Prostate gland (tissue), 2 donors: ENCODE results near the gene SH3PXD2B. TPM values are rescaled to one million over a fixed set of nuclear protein-coding genes. Genes with fewer than 3 reads are reported as not detected.

Experiments
- DNase-seq: peaks from one replicate; pipeline ENCODE4 v3.0.0-alpha.2; 2019; ENCODE audit warnings: low spot score
- H3K27ac ChIP-seq, 2 donors: fragments of 200-600 bp; sonication (generic); 2 replicates each; pipeline ENCODE4 v1.5.1; 2017 to 2019
- H3K27me3 ChIP-seq: fragments of 200-600 bp; sonication (generic); replicated peaks from 2 replicates; pipeline ENCODE4 v1.5.1; 2019; ENCODE audit not compliant: insufficient read depth
- H3K36me3 ChIP-seq, 2 donors: fragments of 200-600 bp; sonication (generic); 1 replicate in 1 of 2; 2 replicates in 1 of 2; pipeline versions ENCODE4 v1.5.1 to v1.8.1; 2017 to 2019
- H3K4me1 ChIP-seq: fragments of 200-600 bp; sonication (generic); replicated peaks from 2 replicates; pipeline ENCODE4 v1.5.1; 2019
- H3K4me3 ChIP-seq, 2 donors: fragments of 200-600 bp; sonication (generic); 2 replicates each; pipeline ENCODE4 v1.5.1; 2017 to 2019
- H3K9me3 ChIP-seq: fragments of 200-600 bp; sonication (generic); 2 replicates; pipeline ENCODE4 v1.5.1; 2017
- CTCF ChIP-seq, 4 experiments: fragments of 200-600 bp in 2 of 4; fragments of 450-650 bp in 2 of 4; sonication (generic) in 2 of 4; IDR thresholded peaks; 1 replicate in 3 of 4; 2 replicates in 1 of 4; pipeline ENCODE4 v1.5.1; 2016 to 2019; ENCODE audit warnings: antibody characterized with exemption in 4 of 4, mild to moderate bottlenecking in 2 of 4, moderate library complexity in 2 of 4
- POLR2A ChIP-seq: fragments of 450-650 bp; IDR thresholded peaks from one replicate; pipeline ENCODE4 v1.6.1; 2016; ENCODE audit warnings: antibody characterized with exemption, mild to moderate bottlenecking
- POLR2AphosphoS5 ChIP-seq: sonication (generic); formaldehyde crosslinking; IDR thresholded peaks from one replicate; pipeline ENCODE4 v1.6.1; 2017; ENCODE audit warnings: antibody characterized with exemption
- WGBS: methylation state at CpG from one replicate; pipeline ENCODE4 v1.1.5; 2018; 5-methylcytosine and 5-hydroxymethylcytosine counted together
- intact Hi-C: fragments of 100-400 bp; cut with DNase I; formaldehyde crosslinking; loops from one replicate; pipeline ENCODE4 v1.14.2; 2022
- total RNA-seq, 2 donors: library from RNA; depleted of rRNA; stranded (reverse); fragments of >200 nt; gene quantifications; one replicate each; pipeline ENCODE4 v1.1.0, GENCODE V29; 2016

Gene SH3PXD2B
- total RNA-seq, 2 donors from 2014 or later = 15.8 to 38.0 TPM

- intact Hi-C loops = loop anchor here (5.0 to 10.0 kb wide), 2 partner anchors 96 to 172 kb away; partner anchors contain the start of genes SH3PXD2B and STK10
These were observed 171.1 kb downstream of the SH3PXD2B start, which contains the start of gene UBTD2 for GRCh38 chr5:172283020-172283861. TSS of gene UBTD2 (minus strand) at chr5:172283764. CDS start at chr5:172283665, 99 bp downstream.

GRCh38 chr5:172282272-172283019 is 171.9 kb downstream of the SH3PXD2B start:
- no peaks in the 10 kb centered on the region for H3K27me3 ChIP-seq
- H3K27ac ChIP-seq = peak overlapping the region; percentile 93
- intact Hi-C loops = loop anchor here (5.0 to 10.0 kb wide), 2 partner anchors 95 to 172 kb away; partner anchors contain the start of genes SH3PXD2B and STK10
- no peaks in the 10 kb centered on the region for H3K9me3 ChIP-seq
- 7% methylated on average over 13 of the region's 13 CpGs for WGBS
- peaks cover 4% of the 10 kb centered on the region for H3K4me1 ChIP-seq
- H3K36me3 ChIP-seq = no peaks in the 10 kb centered on the region
- DNase-seq = no peak
- H3K4me3 ChIP-seq = peak overlapping the region; percentile 82 to 97
- TF ChIP-seq POLR2A = no peak
- TF ChIP-seq POLR2AphosphoS5 = no peak
- TF ChIP-seq CTCF (IDR thresholded peaks at IDR 0.05) = no peak

More at GRCh38 chr5:172283020-172283861, 171.1 kb downstream of the SH3PXD2B start, which contains the start of gene UBTD2:
- H3K9me3 ChIP-seq = no peaks in the 10 kb centered on the region
- WGBS = 0% methylated on average over 27 of the region's 87 CpGs
- H3K4me3 ChIP-seq = peak within 1 kb of the TSS; percentile 82 to 97
- H3K27me3 ChIP-seq = no peaks in the 10 kb centered on the region
- peak; percentile 78 for DNase-seq
- H3K4me1 ChIP-seq = peaks cover 4% of the 10 kb centered on the region
- H3K36me3 ChIP-seq = no peaks in the 10 kb centered on the region
- TF ChIP-seq POLR2A (peak; percentile 27), CTCF (IDR thresholded peaks at IDR 0.05) (peak; percentile 31 to 63 (median 44)), POLR2AphosphoS5 (peak; percentile 40)
- peak within 1 kb of the TSS; percentile 93 for H3K27ac ChIP-seq

GRCh38 chr5:172281346-172281745 is 173.0 kb downstream of the SH3PXD2B start:
- Histone ChIP-seq H3K4me3 (peak overlapping the region in 1 of 2 donors; percentile 97), H3K27ac (no peak overlapping the region), H3K4me1 (peaks cover 4% of the 10 kb centered on the region), H3K36me3 (no peaks in the 10 kb centered on the region), H3K27me3 (no peaks in the 10 kb centered on the region), H3K9me3 (no peaks in the 10 kb centered on the region)
- no peak for DNase-seq
- TF ChIP-seq POLR2AphosphoS5 = no peak
- no peak for TF ChIP-seq POLR2A
- no peak for TF ChIP-seq CTCF (IDR thresholded peaks at IDR 0.05)
- WGBS = 67% methylated on average over 6 of the region's 6 CpGs
- intact Hi-C loops = loop anchor here (5.0 to 10.0 kb wide), 2 partner anchors 94 to 173 kb away; partner anchors contain the start of genes SH3PXD2B and STK10

- intact Hi-C loops = loop anchor here (5.0 to 10.0 kb wide), 2 partner anchors 94 to 174 kb away; partner anchors contain the start of genes SH3PXD2B and STK10
These were observed 173.4 kb downstream of the SH3PXD2B start for GRCh38 chr5:172280929-172281328.

More at GRCh38 chr5:172280929-172281328, 173.4 kb downstream of the SH3PXD2B start:
- no peak for DNase-seq
- Histone ChIP-seq H3K27ac (no peak overlapping the region), H3K4me1 (peaks cover 4% of the 10 kb centered on the region), H3K9me3 (no peaks in the 10 kb centered on the region), H3K36me3 (no peaks in the 10 kb centered on the region), H3K4me3 (no peak overlapping the region), H3K27me3 (no peaks in the 10 kb centered on the region)
- 52% methylated on average over 4 of the region's 4 CpGs for WGBS
- no peak for TF ChIP-seq POLR2AphosphoS5
- no peak for TF ChIP-seq POLR2A
- TF ChIP-seq CTCF (IDR thresholded peaks at IDR 0.05) = no peak
